Stimulated activated CD8-positive, alpha-beta memory T cell treated with anti-CD3 and anti-CD28 coated beads, Interleukin-15, amount 100 ng/mL, for 24 hours (primary cell): ENCODE results near the gene NRBP1.

Source experiments
- DNase-seq: peaks from one replicate; pipeline ENCODE4 v3.0.0-alpha.2; 2020; ENCODE audit warnings: low read depth

Gene NRBP1

DNA sequence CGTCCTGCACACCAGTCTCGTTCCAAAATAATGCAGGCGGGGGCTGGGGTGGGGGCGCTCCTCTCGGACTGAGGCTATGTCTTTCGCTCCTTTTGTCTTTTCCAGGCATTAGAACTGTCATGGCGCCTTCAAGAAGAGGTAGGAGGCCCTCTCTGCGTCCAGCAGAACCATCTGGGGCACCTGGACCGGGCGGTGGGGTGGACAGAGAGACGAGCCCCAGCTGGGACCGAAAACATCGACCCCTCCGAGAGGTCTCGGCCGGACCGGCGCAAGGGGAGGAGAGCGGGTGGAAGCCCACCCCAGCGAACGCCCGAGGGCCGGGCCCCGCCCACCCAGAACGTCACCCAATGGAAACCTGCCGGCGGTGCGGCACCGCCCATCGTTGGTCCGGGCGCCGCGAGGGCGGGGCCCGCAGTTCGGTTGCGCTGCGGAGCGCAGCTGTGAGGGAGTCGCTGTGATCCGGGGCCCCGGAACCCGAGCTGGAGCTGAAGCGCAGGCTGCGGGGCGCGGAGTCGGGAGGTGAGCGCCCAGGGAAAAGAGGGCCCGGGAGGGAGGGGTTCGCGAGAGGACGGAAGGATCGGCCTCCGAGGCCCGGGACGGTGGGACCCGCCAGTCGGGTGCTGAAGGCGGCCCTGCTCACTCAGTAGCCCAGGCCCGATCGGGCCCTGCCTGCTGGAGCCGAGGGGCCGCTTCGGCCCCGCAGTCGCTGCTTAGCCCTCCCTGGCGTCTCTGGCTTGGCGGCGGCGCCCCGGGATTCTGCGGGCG is at the start of gene NRBP1:
TSS of gene NRBP1 (plus strand) at position 419 of the 765 bp plus-strand sequence. CDS start 4,643 bp downstream, outside the sequence.
- DNase-seq = peak; percentile 83

DNA sequence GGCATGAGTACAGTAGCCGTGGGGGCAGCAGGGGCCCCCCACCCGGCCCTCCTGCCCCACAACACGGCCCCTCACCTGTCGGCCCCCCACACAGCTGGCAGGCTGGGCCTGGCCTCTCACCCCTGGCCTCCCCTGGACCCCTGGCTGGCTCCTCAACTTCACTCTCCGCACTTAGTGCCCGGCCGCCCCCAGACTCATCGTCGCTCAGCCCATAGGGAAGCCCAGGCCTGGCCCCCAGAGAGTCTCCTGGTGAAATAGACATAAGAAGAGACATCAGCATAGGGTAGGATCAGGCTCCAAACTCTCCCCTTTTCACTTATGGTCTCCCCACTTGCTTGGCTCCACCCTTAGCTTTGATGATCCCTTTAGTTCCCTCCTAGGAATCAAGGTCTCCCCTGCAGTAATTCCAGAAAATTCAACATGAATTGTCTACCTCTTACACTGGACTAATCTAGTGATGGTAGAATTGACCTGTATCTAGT is 49.6 kb upstream of the NRBP1 start:
- DNase-seq = no peak

DNA sequence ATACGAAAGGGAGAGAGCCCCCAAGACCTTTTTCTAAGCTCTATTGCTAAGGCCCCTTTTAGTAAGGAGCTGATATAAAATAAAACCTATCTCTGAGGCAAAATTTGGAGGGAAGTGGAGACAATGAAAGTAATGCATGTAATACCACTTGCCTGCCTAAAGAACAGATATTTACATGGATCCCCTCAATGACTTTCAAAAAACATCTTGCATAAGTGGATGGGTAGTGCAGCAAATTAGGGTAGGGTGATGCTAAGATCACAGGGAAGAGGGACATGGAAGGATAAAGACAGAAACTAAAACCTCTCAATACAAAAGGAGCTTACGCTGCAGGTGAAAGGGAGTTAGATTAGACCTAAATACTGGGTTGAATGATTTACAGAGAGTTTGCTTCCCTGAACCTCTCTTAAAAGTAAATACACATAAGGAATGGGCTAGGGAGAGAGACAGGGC is 49.0 kb upstream of the NRBP1 start:
- no peak for DNase-seq

DNA sequence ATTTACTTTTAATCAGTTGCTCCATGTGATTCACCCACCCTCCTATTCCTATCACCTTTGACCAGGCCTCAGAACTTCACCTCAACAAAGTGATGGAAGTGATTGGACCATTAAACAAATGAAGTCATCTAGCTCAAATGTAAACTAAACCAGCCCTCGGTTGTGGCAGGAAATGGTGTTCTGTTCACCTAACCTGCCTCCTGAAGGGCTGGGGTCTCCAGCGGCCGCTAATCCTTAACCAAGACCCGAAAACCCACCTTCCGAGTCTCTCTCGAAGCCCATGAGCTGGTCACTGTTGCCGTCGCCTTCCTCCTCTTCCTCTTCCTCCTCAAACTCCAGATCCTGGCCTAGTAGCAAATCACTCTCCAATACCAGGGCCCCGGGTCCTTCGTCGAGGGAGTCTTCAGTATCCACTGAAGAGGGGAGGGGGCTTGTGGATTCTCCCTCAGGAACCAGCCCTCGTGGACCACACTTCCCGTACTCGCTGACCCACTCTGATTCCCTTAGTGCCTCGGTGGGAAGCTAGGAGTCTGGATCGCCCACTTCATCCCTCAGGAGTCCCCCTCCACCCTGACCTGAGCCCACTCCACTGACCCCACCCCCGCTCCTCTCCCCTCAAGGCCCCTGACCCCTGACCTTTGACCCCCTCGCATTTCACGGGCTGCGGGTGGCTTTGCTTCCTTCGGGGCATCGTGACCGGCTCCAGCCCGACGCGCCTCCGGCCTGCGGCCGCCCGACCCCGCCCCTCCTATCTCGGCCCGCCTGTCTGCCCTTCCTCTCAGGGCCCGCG is 48.4 kb upstream of the NRBP1 start:
- no peak for DNase-seq

DNA sequence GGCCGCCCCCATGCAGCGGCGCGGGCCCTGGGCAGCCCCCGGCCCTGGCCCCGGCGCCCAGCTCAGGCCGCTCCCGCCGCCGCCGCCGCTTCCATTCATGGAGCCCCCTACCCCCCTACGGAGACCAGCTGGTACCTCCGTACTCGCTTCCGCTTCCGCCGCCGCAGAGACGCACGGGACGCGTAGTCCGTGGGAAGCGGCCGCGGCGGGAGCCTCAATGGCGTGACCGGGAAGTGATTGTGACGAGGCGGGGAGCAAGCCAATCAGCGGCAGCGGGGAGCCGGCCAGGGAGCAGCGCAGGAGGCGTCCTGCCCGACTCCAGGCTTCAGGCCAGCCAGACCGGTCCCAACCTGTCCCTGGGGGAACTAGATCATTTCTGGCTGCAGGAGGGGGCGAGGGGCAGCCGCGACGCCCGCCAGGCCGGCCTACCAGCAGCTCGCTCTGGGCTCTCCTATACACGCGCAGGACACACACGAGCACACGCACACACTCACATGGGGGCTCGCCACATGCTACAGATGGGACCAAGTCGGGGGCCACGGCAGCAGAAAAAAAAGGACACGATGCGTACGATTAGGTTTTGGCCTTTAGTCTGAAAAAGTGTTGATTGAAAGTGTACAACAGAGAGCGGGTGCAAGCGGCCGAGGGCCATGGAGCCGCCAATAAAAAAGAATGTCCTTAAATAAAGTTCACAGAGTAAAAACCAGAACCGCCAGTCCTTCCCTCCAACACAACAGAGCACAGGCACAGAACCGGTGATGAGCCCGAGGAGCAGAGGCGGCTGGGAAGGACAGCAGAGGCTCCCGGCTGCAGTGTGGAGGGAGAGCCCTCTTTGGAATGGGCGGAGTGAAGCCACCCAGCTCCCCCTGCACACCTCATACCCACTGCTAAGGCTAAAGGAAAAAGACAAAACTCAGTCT is 47.5 kb upstream of the NRBP1 start, which contains the start of gene ZNF513:
TSS of gene ZNF513 (minus strand) at position 109 of the 920 bp plus-strand sequence. CDS start 208 bp downstream, outside the sequence.
- peak; percentile 74 for DNase-seq

DNA sequence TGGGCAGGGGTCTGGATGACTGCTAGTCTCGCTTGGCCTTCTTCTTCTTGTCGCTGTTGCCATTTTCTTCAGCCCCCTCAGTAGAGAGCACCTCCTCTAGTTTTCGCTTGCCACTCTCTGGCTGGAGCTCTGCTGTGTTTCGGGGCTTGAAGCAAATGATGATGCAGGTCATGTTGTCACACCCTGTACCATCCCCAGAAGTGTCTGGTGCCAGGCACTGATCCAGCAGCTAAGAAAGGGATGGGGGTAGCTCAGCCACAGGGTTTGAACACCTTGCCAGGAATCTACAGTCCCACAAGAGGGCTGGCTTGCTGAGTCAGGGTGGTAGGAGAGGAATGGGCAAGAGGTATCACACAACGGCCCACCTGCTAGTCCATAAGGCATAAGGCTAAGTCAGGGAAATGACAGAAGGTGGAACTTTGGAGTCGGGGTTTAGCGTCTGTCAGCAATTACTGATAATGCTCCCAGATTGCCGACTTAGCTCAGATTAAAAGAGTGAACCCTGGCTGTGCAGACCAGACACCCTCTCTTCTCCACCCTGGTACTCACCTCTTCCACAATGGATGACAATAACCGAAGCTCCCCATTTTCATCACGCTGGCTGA is 46.8 kb upstream of the NRBP1 start:
- no peak for DNase-seq

DNA sequence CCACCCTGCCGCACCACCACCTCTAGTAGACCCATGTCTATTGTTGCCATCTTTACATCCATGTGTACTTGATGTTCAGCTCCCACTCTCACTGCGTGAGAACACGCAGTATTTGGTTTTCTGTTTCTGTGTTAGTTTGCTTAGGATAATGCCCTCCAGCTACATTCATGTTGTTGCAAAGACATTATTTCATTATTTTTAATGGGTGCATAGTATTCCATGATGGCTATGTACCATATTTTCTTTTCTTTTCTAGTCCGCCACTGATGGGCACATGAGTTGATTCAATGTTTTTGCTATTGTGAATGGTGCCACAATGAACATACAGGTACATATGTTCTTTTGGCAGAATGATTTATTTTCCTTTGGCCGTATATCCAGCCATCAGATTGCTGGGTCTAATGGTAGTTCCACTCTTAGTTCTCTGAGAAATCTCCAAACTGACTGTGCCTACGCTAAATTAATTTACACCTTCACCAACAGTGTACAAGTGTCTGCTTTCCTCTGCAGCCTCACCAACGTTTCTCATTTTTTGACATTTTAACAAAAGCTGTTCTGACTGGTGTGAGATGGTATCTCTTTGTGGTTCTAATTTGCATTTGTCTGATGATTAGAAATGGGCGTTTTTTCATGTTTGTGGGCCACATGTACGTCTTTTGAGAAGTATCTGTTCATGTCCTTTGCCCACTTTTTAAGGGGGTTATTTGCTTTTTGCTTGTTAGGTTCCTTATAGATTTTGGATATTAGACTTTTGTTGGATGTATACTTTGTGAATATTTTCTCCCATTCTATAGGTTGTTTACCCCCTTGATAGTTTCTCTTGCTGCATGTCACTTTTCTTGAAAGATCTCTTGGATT is 37.4 kb upstream of the NRBP1 start:
- no peak for DNase-seq

DNA sequence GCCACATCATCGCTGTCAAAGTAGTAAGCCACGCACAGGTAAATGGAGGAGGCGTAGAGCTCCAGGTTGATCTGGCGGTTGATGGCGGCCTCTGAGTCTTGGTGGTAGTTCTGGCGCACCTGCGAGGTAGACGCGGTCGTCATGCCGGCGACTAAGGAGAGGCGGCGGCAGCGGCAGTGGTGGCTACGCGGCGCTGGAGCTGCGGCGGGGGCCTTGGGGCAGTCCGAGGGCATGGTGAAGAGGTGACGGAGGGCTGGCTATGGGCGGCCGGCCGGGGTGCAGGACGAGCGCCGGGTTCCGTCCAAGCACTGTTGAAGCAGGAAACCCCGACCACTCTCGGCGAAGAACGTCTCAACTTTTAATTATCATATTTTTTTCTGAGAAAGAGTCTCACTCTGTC is 35.2 kb upstream of the NRBP1 start:
- no peak for DNase-seq

DNA sequence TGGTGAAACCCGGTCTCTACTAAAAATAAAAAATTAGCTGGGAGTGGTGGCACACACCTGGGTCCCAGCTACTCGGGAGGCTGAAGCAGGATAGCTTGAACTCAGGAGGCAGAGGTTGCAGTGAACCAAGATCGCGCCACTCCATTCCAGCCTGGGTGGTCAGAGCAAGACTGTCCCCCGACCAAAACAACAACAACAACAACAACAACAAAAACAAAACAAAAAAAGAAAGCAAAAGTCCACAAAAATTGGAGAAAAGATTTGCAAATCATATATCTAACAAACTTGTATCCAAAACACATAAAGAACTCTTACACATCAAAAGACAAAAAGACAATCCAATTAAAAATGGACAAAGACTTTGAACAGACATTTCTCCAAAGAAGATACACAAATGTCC is 29.5 kb upstream of the NRBP1 start:
- no peak for DNase-seq

DNA sequence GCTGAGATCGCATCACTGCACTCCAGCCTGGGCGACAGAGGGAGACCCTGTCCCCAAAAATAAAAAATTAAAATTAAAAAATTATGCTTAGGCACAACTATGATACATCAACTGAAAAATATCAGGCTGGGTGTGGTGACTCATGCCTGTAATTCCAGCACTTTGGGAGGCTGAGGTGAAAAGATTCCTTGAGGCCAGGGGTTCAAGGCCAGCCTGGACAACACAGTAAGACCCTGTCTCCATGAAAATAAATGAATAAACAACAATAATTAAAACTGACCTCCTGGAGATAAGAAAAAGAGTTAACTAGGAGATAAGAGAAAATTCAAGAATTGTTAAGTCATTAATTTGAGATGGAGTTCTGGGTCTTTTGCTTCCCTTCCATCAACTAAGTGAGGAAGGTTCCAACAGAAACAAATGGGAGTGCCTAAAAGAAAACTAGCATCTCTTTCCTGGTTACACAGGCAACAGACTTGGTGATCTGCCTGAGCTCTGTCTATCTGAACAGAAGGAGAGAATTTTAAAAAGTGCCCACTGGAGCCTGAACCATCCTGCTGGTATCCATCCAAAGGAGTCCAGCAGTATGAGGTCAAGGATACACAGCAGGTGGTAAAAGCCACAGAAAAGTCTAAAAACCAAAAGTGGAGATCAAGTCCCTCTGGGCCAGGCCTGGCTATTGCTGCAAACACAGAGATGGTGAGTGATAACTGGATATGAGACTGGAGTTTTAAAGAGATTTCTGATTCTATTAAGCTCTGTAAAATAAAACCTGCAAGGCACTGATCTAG is 27.9 kb upstream of the NRBP1 start:
- DNase-seq = no peak

DNA sequence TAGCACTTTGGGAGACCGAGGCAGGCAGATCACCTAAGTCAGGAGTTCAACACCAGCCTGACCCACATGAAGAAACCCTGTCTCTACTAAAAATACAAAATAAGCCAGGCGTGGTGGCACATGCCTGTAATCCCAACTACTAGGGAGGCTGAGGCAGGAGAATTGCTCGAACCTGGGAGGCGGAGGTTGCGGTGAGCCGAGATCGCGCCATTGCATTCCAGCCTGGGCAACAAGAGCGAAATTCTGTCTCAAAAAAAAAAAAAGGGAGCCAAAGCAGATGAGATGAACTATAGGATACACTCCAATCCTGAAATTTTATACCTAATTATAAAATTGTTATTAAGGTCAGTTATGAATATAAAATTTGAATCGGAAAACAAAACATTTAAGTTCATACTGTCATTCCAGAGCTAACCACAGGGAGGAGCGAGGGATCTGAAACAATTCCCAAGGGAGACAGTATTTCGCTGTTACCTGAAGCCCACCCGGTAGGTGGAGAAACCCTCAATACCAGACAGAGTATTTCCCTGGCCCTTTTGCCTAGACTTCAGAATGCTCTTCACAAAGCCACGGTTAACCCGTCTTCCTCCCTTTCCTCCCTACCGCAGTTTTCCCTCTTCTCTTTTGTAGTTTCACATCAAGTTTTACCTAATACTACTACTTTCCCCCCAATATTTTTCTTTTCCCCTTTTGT is 20.5 kb upstream of the NRBP1 start:
- DNase-seq = no peak

DNA sequence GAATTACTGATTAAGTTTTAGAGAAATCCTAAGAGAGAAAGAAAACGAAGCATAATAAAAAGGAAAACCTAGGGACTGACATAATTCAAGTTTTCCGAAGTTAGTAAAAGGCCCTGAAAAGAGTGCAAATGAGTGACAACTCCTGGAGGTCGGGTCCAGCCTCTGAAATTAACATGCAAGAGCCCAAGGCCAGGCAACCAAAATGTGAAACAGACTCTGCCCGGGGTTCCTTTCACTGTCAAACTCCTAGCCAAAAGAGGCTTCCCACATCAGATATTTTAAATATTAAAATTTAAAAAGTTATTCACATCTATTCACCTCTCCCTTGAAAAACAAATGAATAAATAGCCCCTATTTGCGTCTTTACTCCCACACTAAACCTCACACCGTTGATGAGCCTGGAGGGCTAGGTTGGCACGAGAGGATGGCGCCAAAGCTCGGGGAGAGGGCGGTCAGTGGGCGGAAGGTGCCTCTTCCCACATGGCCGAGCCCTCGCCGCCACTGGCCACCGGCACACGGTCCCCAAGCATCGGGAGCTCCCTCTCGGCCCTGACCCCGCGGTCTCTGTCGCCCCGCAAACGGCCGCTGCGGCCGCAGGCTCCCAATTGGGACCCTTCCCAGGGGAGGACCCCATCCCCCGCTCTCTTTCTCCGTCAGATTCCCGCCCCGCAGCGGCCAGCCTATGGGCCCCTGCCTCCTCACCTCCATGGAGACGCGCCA is 19.7 kb upstream of the NRBP1 start:
- no peak for DNase-seq

DNA sequence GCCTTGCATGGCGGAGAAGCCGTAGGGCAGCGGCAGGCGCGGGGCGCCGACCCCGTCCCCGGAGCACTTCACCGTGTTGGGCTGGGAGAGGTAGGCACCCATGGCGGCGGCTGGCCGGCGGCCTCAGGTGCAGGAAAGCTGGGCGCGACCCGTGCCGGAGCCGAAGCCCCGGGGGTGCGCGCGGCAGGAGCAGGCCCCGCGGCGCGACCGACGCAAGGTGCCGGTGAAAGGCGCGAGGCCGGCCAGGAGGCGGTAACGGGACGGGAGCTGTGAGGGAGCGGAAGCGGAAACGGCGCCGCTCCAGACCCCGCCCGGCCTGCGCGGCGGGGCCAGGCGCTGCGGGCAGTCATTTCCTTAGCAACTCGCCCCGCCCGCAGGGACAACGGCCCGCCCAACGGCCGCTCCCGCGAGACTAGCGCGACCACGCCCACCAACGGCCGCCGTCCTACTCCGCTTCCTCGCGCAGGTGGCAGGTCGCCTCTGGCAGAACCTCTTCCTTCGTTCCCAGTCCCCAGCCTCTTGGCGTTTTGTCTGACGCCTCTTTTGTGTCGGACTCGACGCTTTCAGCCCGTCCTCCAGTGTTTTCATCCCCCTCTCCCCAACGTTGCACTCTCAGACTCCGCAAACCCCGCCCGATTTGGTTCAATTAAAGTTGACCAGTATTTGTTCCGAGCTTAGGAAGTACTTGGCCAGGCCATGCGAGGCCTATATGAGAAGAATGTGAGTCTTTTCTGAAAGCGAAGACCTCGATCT is 18.9 kb upstream of the NRBP1 start, which contains the start of gene PPM1G:
TSS of gene PPM1G (minus strand) at position 271 of the 753 bp plus-strand sequence. CDS start at position 102, 169 bp downstream.
- DNase-seq = peak; percentile 95

DNA sequence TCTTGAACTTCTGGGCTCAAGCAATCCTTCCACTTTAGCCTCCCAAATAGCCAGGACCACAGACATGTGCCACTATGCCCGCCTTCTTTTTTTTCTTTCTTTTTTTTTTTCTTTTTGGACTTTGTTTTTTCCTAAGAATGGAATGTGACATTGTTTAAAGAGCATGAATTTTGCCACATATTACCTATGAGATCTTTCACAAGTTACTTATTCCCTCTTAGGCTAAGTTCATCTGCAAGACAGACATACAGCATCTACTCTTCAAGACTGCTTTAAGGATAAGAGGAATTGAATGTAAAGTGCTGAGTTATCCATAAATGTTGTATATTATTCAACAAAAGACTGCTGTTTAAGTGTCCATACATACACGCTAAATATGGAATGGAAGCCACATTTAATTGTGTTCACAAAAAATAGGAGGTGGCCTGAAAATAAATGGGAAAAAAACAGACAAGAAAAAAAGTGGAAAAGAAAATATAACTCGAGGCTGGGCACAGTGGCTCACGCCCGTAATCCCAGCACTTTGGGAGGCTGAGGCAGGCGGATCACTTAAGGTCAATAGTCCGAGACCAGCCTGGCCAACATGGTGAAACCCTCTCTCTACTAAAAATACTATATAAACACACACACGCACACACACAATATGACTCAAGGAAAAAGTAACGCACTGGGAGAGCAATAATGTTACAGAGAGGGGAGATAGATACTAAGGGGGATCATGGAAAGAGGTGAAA is 15.8 kb upstream of the NRBP1 start:
- no peak for DNase-seq

DNA sequence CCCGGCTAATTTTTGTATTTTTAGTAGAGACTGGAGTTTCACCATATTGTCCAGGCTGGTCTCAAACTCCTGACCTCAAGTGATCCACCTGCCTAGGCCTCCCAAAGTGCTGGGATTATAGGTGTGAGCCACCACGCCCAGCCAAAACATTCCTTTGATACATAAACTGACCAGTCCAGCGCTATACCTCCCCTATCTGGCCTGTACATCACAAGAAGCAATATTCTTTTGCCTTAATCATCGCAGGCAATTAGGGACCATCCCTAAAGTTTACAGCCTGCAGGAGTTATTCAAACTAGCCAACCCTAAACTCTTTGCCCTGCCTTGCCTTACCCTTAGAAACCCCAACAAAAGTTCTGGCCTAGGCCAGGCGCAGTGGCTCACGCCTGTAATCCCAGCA is 12.3 kb upstream of the NRBP1 start:
- no peak for DNase-seq

DNA sequence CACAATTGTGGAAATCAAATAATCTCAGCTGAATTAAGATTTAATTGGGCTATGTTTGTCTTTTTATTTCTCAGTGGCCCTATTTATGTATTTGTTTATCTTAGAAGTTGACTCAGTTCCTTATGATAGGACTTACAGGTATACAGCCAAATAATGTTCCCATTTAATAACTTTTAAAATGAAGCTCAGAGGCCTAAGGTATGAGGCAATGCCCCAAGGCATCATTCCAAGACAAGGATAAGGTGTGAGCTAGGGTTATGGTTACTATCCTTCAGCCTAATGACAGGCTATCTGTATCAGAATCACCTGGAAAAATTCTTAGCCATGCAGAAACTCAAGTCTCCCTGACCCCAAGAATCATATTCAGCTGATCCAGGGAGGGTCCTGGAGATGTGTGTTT is 7.4 kb upstream of the NRBP1 start:
- DNase-seq = no peak
